Measurements from ENCODE around the gene CD6. TPM values are rescaled to one million over a fixed set of nuclear protein-coding genes. Genes with fewer than 3 reads are reported as not detected.

The CD6 gene
- total and polyA plus RNA-seq, 2 of the 8 experiments (the other 6 are each of a cell fraction or from before 2014, with no cell fraction given): 0.03 TPM; not detected in 1

GRCh38 chr11:61066645-61067044, 95.2 kb downstream of the CD6 start:
- no peaks in the 10 kb centered on the region for H3K4me1 ChIP-seq (replicated peaks in 1 of 4; ENCODE audit: control insufficient read depth in 3 of 4, insufficient read depth in 4 of 4, low read length in 3 of 4)
- no peak overlapping the region for H2BK12ac ChIP-seq (ENCODE audit: low read depth, low read length)
- H3K23ac ChIP-seq (ENCODE audit: insufficient read length): no peak overlapping the region
- H2BK120ac ChIP-seq (replicated peaks; ENCODE audit: low read depth, low read length): no peak overlapping the region
- H3K79me2 ChIP-seq (ENCODE audit: control insufficient read depth in 1 of 2, insufficient read depth in 2 of 2, low read length in 2 of 2): no peaks in the 10 kb centered on the region
- H3K4me3 ChIP-seq (ENCODE audit: extremely low read depth in 1 of 4, insufficient read depth in 2 of 4, low read depth in 3 of 4, low read length in 4 of 4): no peak overlapping the region
- H4K91ac ChIP-seq (replicated peaks; ENCODE audit: insufficient read length, low read length): no peak overlapping the region
- ChIA-PET CTCF (ENCODE audit: partially characterized antibody) (interaction anchor here (0.7 to 1.4 kb wide), 3 partner anchors 15 to 62 kb away, joined by 3 to 4 read pairs (median 3); no protein-coding TSS in a partner anchor), POLR2A (ENCODE audit: partially characterized antibody) (no interaction called here)
- no peak overlapping the region for H3K18ac ChIP-seq (ENCODE audit: extremely low read depth, low read length)
- H4K20me1 ChIP-seq (replicated peaks in 1 of 2; ENCODE audit: control insufficient read depth in 1 of 2, insufficient read depth in 2 of 2, low read length in 2 of 2): peaks cover 0 to 2% of the 10 kb centered on the region in 2 experiments
- H2AK5ac ChIP-seq (ENCODE audit: low read depth, low read length): no peak overlapping the region
- no peak overlapping the region for H2BK15ac ChIP-seq (ENCODE audit: low read length)
- H3K56ac ChIP-seq (replicated peaks; ENCODE audit: insufficient read length, low read depth, low read length): no peak overlapping the region
- no peaks in the 10 kb centered on the region for H3K27me3 ChIP-seq (replicated peaks in 1 of 4; ENCODE audit: control insufficient read depth in 3 of 4, extremely low read depth in 1 of 4, insufficient read depth in 3 of 4, low read length in 3 of 4)
- H4K5ac ChIP-seq (ENCODE audit: insufficient read length, low read depth, low read length): no peak overlapping the region
- no peak overlapping the region for H3K27ac ChIP-seq (ENCODE audit: low read depth, low read length)
- DNase-seq (ENCODE audit: low read depth in 1 of 2, low spot score in 2 of 2) (no peak), FAIRE-seq (no peak)
- H3K4me2 ChIP-seq (ENCODE audit: insufficient read depth in 1 of 2, low read depth in 2 of 2, low read length in 2 of 2): no peak overlapping the region
- H3K9me3 ChIP-seq (ENCODE audit: insufficient read depth in 2 of 2, low read depth in 1 of 2, low read length in 1 of 2): no peaks in the 10 kb centered on the region
- H2AFZ ChIP-seq (ENCODE audit: low read length): no peak overlapping the region
- H3K79me1 ChIP-seq (ENCODE audit: low read depth, low read length): no peaks in the 10 kb centered on the region
- H3K9ac ChIP-seq (replicated peaks in 1 of 4; ENCODE audit: extremely low read depth in 1 of 4, low read depth in 3 of 4, low read length in 3 of 4): no peak overlapping the region
- WGBS, 2 experiments (ENCODE audit: extremely low coverage in 1 of 2, insufficient coverage in 1 of 2, insufficient read length in 1 of 2, insufficient replicate concordance in 2 of 2, low coverage in 1 of 2, low lambda C conversion rate in 2 of 2, missing lambda C conversion rate in 1 of 2): 94% methylated on average over 8 of the region's 8 CpGs; no CpG with 5 or more reads in 1 of the 2 experiments
- H3K23me2 ChIP-seq (ENCODE audit: low read depth, low read length): no peaks in the 10 kb centered on the region
- H2BK5ac ChIP-seq (ENCODE audit: low read depth, low read length): no peak overlapping the region
- H3K36me3 ChIP-seq (ENCODE audit: control insufficient read depth in 2 of 4, insufficient read depth in 4 of 4, low read length in 3 of 4): no peaks in the 10 kb centered on the region
- H3K14ac ChIP-seq (ENCODE audit: insufficient read length): no peak overlapping the region
- no peak overlapping the region for H3K4ac ChIP-seq (replicated peaks; ENCODE audit: insufficient read length, low read depth, low read length)
- H2BK20ac ChIP-seq (ENCODE audit: low read length): no peak overlapping the region
- no peak overlapping the region for H4K8ac ChIP-seq (ENCODE audit: extremely low read depth, insufficient read depth, low read length)
- TF ChIP-seq SUZ12 (IDR thresholded peaks at IDR 0.05; ENCODE audit: low read length) (no peak), KDM5A (IDR thresholded peaks at IDR 0.05; ENCODE audit: low read length) (no peak), JUN (IDR thresholded peaks at IDR 0.05; ENCODE audit: low read depth, low read length) (no peak), SIRT6 (IDR thresholded peaks at IDR 0.05; ENCODE audit: low read length) (no peak), BACH1 (IDR thresholded peaks at IDR 0.05; ENCODE audit: low read length) (no peak), KDM1A (IDR thresholded peaks at IDR 0.05; ENCODE audit: borderline replicate concordance, low read length) (no peak), CBX8 (IDR thresholded peaks at IDR 0.05; ENCODE audit: borderline replicate concordance, low read depth, low read length) (no peak), SP4 (IDR thresholded peaks at IDR 0.05; ENCODE audit: low read length) (no peak), RAD21 (IDR thresholded peaks at IDR 0.05 in 1 of 2, conservative IDR thresholded peaks at IDR 0.05 in 1 of 2; ENCODE audit: low read depth in 2 of 2, low read length in 2 of 2) (no peak), RNF2 (IDR thresholded peaks at IDR 0.05; ENCODE audit: borderline replicate concordance, low read depth, low read length, missing control alignments, poor library complexity, severe bottlenecking) (no peak), SAP30 (IDR thresholded peaks at IDR 0.05; ENCODE audit: insufficient read depth, insufficient replicate concordance, low read length) (no peak), TEAD4 (IDR thresholded peaks at IDR 0.05; ENCODE audit: low read depth, low read length) (no peak), HDAC2 (IDR thresholded peaks at IDR 0.05; ENCODE audit: borderline replicate concordance in 1 of 2, low read depth in 2 of 2, low read length in 2 of 2) (no peak), GTF2F1 (IDR thresholded peaks at IDR 0.05; ENCODE audit: borderline replicate concordance, low read depth, low read length) (no peak)

All from H1 (cell line).